Hepatocyte (in vitro differentiated cells): ENCODE results near the gene PABPN1L. TPM values are rescaled to one million over a fixed set of nuclear protein-coding genes. Genes with fewer than 3 reads are reported as not detected.

Experiments
- DNase-seq: peaks from one replicate; pipeline ENCODE4 v3.0.0-alpha.2; 2016; ENCODE audit warnings: low spot score
- H2AFZ ChIP-seq: fragments of 200-600 bp; sonication (generic); 2 replicates; pipeline ENCODE4 v1.6.0; 2016; ENCODE audit warnings: antibody characterized with exemption, mild to moderate bottlenecking
- H3K27ac ChIP-seq: fragments of 200-600 bp; sonication (generic); 2 replicates; pipeline ENCODE4 v1.5.1; 2016; ENCODE audit warnings: mild to moderate bottlenecking
- H3K27me3 ChIP-seq: fragments of 200-600 bp; sonication (generic); 2 replicates; pipeline ENCODE4 v1.6.1; 2016
- H3K36me3 ChIP-seq: fragments of 200-600 bp; sonication (generic); replicated peaks from 2 replicates; pipeline ENCODE4 v1.5.1; 2016; ENCODE audit warnings: low read depth; ENCODE audit not compliant: insufficient read depth
- H3K4me1 ChIP-seq: fragments of 200-600 bp; sonication (generic); 2 replicates; pipeline ENCODE4 v1.5.1; 2016; ENCODE audit warnings: mild to moderate bottlenecking, moderate library complexity; ENCODE audit not compliant: insufficient read depth
- H3K4me2 ChIP-seq: fragments of 200-600 bp; sonication (generic); 2 replicates; pipeline ENCODE4 v1.6.0; 2016
- H3K4me3 ChIP-seq: fragments of 200-600 bp; sonication (generic); 2 replicates; pipeline ENCODE4 v1.5.1; 2016; ENCODE audit warnings: mild to moderate bottlenecking
- H3K79me2 ChIP-seq: fragments of 200-600 bp; sonication (generic); 2 replicates; pipeline ENCODE4 v1.6.0; 2017; ENCODE audit warnings: mild to moderate bottlenecking
- H3K9me2 ChIP-seq: fragments of 200-600 bp; sonication (generic); replicated peaks from 2 replicates; pipeline ENCODE4 v1.6.0; 2017; ENCODE audit warnings: mild to moderate bottlenecking; ENCODE audit not compliant: insufficient read depth
- H3K9me3 ChIP-seq: fragments of 200-600 bp; sonication (generic); 2 replicates; pipeline ENCODE4 v1.5.1; 2016; ENCODE audit warnings: low read depth, mild to moderate bottlenecking
- H4K20me1 ChIP-seq: fragments of 200-600 bp; sonication (generic); 2 replicates; pipeline ENCODE4 v1.6.0; 2016; ENCODE audit warnings: mild to moderate bottlenecking; ENCODE audit not compliant: insufficient read depth, poor library complexity, severe bottlenecking
- CTCF ChIP-seq: fragments of 200-600 bp; sonication (generic); IDR thresholded peaks from 2 replicates; pipeline ENCODE4 v1.5.1; 2016; ENCODE audit warnings: antibody characterized with exemption, mild to moderate bottlenecking; ENCODE audit not compliant: poor library complexity
- EZH2 ChIP-seq: fragments of 200-600 bp; sonication (generic); IDR thresholded peaks from 2 replicates; pipeline ENCODE4 v1.6.1; 2016; ENCODE audit warnings: antibody characterized with exemption, mild to moderate bottlenecking, borderline replicate concordance
- EZH2phosphoT487 ChIP-seq: fragments of 200-600 bp; sonication (generic); IDR thresholded peaks from one replicate; pipeline ENCODE4 v1.6.1; 2018; ENCODE audit warnings: antibody characterized with exemption, mild to moderate bottlenecking, low read depth, moderate library complexity; ENCODE audit not compliant: unreplicated experiment, severe bottlenecking
- WGBS: methylation state at CpG from one replicate; pipeline ENCODE4 v1.1.6; 2016; ENCODE audit warnings: low lambda C conversion rate; ENCODE audit errors: missing lambda C conversion rate; 5-methylcytosine and 5-hydroxymethylcytosine counted together
- polyA plus RNA-seq: library from polyadenylated mRNA; unstranded; fragments of >200 nt; fragmentation: Nextera tagmentation; extraction: Ambion mirVana; gene quantifications from 2 replicates; pipeline ENCODE4 v1.2.1, GENCODE V29; 2016
- total RNA-seq: library from RNA; depleted of rRNA; stranded (reverse); fragments of >200 nt; gene quantifications from 2 replicates; pipeline ENCODE4 v1.2.3, GENCODE V29; 2014

Gene PABPN1L
- total and polyA plus RNA-seq, 2 experiments from 2014 or later: not detected

- Histone ChIP-seq H3K36me3 (no peaks in the 10 kb centered on the region), H3K27me3 (no peaks in the 10 kb centered on the region), H4K20me1 (no peaks in the 10 kb centered on the region), H3K9me3 (no peaks in the 10 kb centered on the region), H3K9me2 (no peaks in the 10 kb centered on the region), H3K4me3 (no peak overlapping the region), H3K4me1 (no peaks in the 10 kb centered on the region), H3K79me2 (no peaks in the 10 kb centered on the region), H3K4me2 (no peak overlapping the region), H3K27ac (no peak overlapping the region), H2AFZ (no peak overlapping the region)
- TF ChIP-seq EZH2 (no peak), CTCF (no peak), EZH2phosphoT487 (no peak)
- DNase-seq: no peak
- WGBS: 95% methylated on average over 14 of the region's 17 CpGs
Measured at GRCh38 chr16:88908307-88908706, 41.8 kb upstream of the PABPN1L start.

- DNase-seq: no peak
- WGBS: 82% methylated on average over 4 of the region's 4 CpGs
- TF ChIP-seq CTCF: no peak
- no peak for TF ChIP-seq EZH2phosphoT487
- no peak for TF ChIP-seq EZH2
- Histone ChIP-seq H3K4me3 (no peak overlapping the region), H3K36me3 (no peaks in the 10 kb centered on the region), H4K20me1 (no peaks in the 10 kb centered on the region), H3K79me2 (no peaks in the 10 kb centered on the region), H3K4me1 (no peaks in the 10 kb centered on the region), H3K9me3 (no peaks in the 10 kb centered on the region), H3K27me3 (no peaks in the 10 kb centered on the region), H3K4me2 (no peak overlapping the region), H3K9me2 (no peaks in the 10 kb centered on the region), H2AFZ (no peak overlapping the region), H3K27ac (no peak overlapping the region)
Measured at GRCh38 chr16:88907768-88908167, 41.3 kb upstream of the PABPN1L start.

GRCh38 chr16:88906535-88907105, 40.2 kb upstream of the PABPN1L start:
- Histone ChIP-seq H3K27me3 (no peaks in the 10 kb centered on the region), H4K20me1 (no peaks in the 10 kb centered on the region), H3K9me3 (no peaks in the 10 kb centered on the region), H2AFZ (no peak overlapping the region), H3K79me2 (no peaks in the 10 kb centered on the region), H3K4me3 (no peak overlapping the region), H3K27ac (no peak overlapping the region), H3K36me3 (no peaks in the 10 kb centered on the region), H3K4me1 (no peaks in the 10 kb centered on the region), H3K9me2 (no peaks in the 10 kb centered on the region), H3K4me2 (no peak overlapping the region)
- no peak for TF ChIP-seq EZH2phosphoT487
- TF ChIP-seq CTCF: no peak
- TF ChIP-seq EZH2: no peak
- WGBS: 94% methylated on average over 22 of the region's 22 CpGs
- DNase-seq: no peak

DNA sequence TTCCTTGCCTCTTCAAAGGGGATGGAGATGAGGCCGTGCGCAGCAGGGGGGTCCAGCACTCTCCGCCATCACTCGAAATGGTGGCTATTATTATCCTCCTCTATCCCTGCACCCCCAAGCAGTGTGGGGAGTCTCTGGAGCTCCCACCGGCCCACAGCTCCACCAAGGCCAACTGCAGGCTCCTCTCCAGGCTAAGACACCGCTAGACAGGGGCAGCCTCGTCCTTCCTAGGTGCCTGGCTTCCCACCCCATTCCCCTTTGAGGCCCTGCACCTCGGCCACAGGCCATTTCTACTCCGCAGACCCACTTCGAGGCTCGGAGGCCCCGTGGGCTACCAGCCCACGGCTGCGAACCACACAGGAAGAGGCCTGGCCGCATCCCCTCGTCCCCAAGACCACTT, 39.6 kb upstream of the PABPN1L start:
- no peak overlapping the region for H3K4me2 ChIP-seq
- no peak overlapping the region for H2AFZ ChIP-seq
- no peaks in the 10 kb centered on the region for H3K9me3 ChIP-seq
- H3K27ac ChIP-seq: no peak overlapping the region
- no peaks in the 10 kb centered on the region for H4K20me1 ChIP-seq
- TF ChIP-seq CTCF: no peak
- TF ChIP-seq EZH2phosphoT487: no peak
- TF ChIP-seq EZH2: no peak
- no peaks in the 10 kb centered on the region for H3K27me3 ChIP-seq
- WGBS: 89% methylated on average over 15 of the region's 16 CpGs
- no peaks in the 10 kb centered on the region for H3K79me2 ChIP-seq
- no peak overlapping the region for H3K4me3 ChIP-seq
- no peak for DNase-seq
- no peaks in the 10 kb centered on the region for H3K36me3 ChIP-seq
- no peaks in the 10 kb centered on the region for H3K9me2 ChIP-seq
- no peaks in the 10 kb centered on the region for H3K4me1 ChIP-seq
